Mucosa of descending colon (tissue), 3 donors: ENCODE results near the gene STAT4. TPM values are rescaled to one million over a fixed set of nuclear protein-coding genes. Genes with fewer than 3 reads are reported as not detected.

Experiments
- ATAC-seq: fragments of 200-7000 bp; cut with Tn5 transposase; one replicate; pipeline ENCODE4 v1.9.1; 2020; ENCODE audit warnings: mild to moderate bottlenecking, moderate library complexity
- DNase-seq, 3 donors: peaks; one replicate each; pipeline ENCODE4 v3.0.0-alpha.2; 2020
- H3K36me3 ChIP-seq: fragments of 200-600 bp; one replicate; pipeline ENCODE4 v1.8.0; 2021; ENCODE audit warnings: low read depth, mild to moderate bottlenecking
- H3K4me1 ChIP-seq: fragments of 200-600 bp; one replicate; pipeline ENCODE4 v1.8.0; 2021; ENCODE audit warnings: low read depth, mild to moderate bottlenecking
- H3K4me3 ChIP-seq: fragments of 200-600 bp; one replicate; pipeline ENCODE4 v1.8.0; 2021; ENCODE audit warnings: mild to moderate bottlenecking
- H3K9me3 ChIP-seq: fragments of 200-600 bp; one replicate; pipeline ENCODE4 v1.8.0; 2021; ENCODE audit warnings: mild to moderate bottlenecking
- CTCF ChIP-seq: fragments of 200-600 bp; IDR thresholded peaks from one replicate; pipeline ENCODE4 v1.8.0; 2022; ENCODE audit warnings: antibody characterized with exemption, mild to moderate bottlenecking
- intact Hi-C, 2 donors: fragments of 100-400 bp; cut with DNase I in 1 of 2; cut with micrococcal nuclease in 1 of 2; formaldehyde crosslinking; loops; one replicate each; pipeline versions ENCODE4 v1.11.0 to v1.11.1; 2022; cut with DNase I, micrococcal nuclease
- total RNA-seq, 3 donors: library from RNA; stranded (reverse); fragmentation: NEBNext Ultra II Directional in 2 of 3; extraction: Animal tissue kit (Norgen Biotek cat#: 25700) in 2 of 3; gene quantifications; one replicate each; pipeline versions ENCODE4 v1.2.1 to v1.2.4, GENCODE V29; 2021 to 2023
- donor health status: DM: no; HTN: no; CAD: no; lungs with moderate emphysema.
- donor health status: DM: no; HTN: no; CAD: no.
- donor health status: DM: no; HTN: yes; CAD: no.

Gene STAT4
- total RNA-seq, 3 donors from 2014 or later, result 2.7 to 4.0 (median 3.6) TPM

GRCh38 chr2:191152482-191153240 is 1.9 kb upstream of the STAT4 start:
- peaks cover 3% of the 10 kb centered on the region for H3K4me1 ChIP-seq

DNA sequence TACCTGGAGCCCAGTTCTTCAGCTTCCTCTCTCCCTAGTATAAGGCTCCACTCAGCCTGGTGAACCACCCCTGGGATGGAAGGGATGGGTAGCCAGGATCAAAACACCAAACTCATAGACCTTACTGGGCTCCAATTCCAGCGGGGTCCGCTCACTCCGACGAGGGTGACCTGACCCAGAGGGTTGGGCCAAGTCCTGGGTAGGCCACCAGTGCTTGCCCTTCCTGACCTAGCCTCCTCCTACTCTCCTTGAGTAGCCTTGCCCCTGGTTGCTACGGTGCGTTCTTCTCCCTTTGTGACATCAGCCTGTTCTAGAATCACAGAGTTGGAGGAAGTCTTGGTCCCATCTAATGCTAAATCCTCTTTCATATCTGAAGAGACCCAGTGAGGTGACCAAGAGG is 537 bp upstream of the STAT4 start:
- H3K36me3 ChIP-seq, result no peaks in the 10 kb centered on the region
- H3K4me1 ChIP-seq, result peaks cover 3% of the 10 kb centered on the region
- no peak for TF ChIP-seq CTCF
- no peak overlapping the region for H3K4me3 ChIP-seq
- intact Hi-C loops, result no loop called here
- peak in 2 of 3 donors; percentile 33 to 49 for DNase-seq
- no peaks in the 10 kb centered on the region for H3K9me3 ChIP-seq
- no peak for ATAC-seq

More at GRCh38 chr2:191152482-191153240, 1.9 kb upstream of the STAT4 start:
- H3K36me3 ChIP-seq, result no peaks in the 10 kb centered on the region
- no peak for ATAC-seq
- no peaks in the 10 kb centered on the region for H3K9me3 ChIP-seq
- DNase-seq, result no peak
- TF ChIP-seq CTCF, result no peak
- intact Hi-C loops, result no loop called here
- H3K4me3 ChIP-seq, result no peak overlapping the region

- peaks cover 3% of the 10 kb centered on the region for H3K4me1 ChIP-seq
- no peaks in the 10 kb centered on the region for H3K36me3 ChIP-seq
- DNase-seq (no peak), ATAC-seq (peak; percentile 48)
- intact Hi-C loops, result no loop called here
- TF ChIP-seq CTCF, result no peak
- H3K9me3 ChIP-seq, result no peaks in the 10 kb centered on the region
- H3K4me3 ChIP-seq, result peak overlapping the region; percentile 0
These were observed 579 bp downstream of the STAT4 start for GRCh38 chr2:191150230-191150599.

- H3K4me1 ChIP-seq, result peaks cover 3% of the 10 kb centered on the region
- no peaks in the 10 kb centered on the region for H3K9me3 ChIP-seq
- DNase-seq, result no peak
- H3K36me3 ChIP-seq, result no peaks in the 10 kb centered on the region
- H3K4me3 ChIP-seq, result no peak overlapping the region
- intact Hi-C loops, result no loop called here
- no peak for TF ChIP-seq CTCF
- no peak for ATAC-seq
These were observed 1.4 kb downstream of the STAT4 start for GRCh38 chr2:191149391-191149790.

GRCh38 chr2:191148791-191149190 is 2.0 kb downstream of the STAT4 start:
- no peak for TF ChIP-seq CTCF
- Histone ChIP-seq H3K36me3 (no peaks in the 10 kb centered on the region), H3K4me1 (peaks cover 3% of the 10 kb centered on the region), H3K9me3 (no peaks in the 10 kb centered on the region), H3K4me3 (no peak overlapping the region)
- ATAC-seq (peak; percentile 18), DNase-seq (no peak)
- intact Hi-C loops, result no loop called here
